Right lobe of liver (tissue), 6 donors: ENCODE data around the gene ZMYND12. TPM values are rescaled to one million over a fixed set of nuclear protein-coding genes. Genes with fewer than 3 reads are reported as not detected.
A peak's percentile ranks its signal among the peaks of the same experiment; 100 is the strongest.

Experiments used
- ATAC-seq, 4 donors: fragments of 200-7000 bp; cut with Tn5 transposase; one replicate each; pipeline ENCODE4 v1.9.1; 2020; ENCODE audit warnings: mild to moderate bottlenecking in 4 of 4, moderate library complexity in 4 of 4
- DNase-seq, 3 donors: peaks; one replicate each; pipeline ENCODE4 v3.0.0-alpha.2; 2020
- H3K27ac ChIP-seq, 3 donors: fragments of 200-600 bp; one replicate each; pipeline ENCODE4 v1.8.0; 2022
- H3K27me3 ChIP-seq, 2 donors: fragments of 200-600 bp; one replicate each; pipeline ENCODE4 v1.8.0; 2022
- H3K36me3 ChIP-seq, 4 donors: fragments of 200-600 bp; sonication (generic) in 1 of 4; one replicate each; pipeline versions ENCODE4 v1.5.1 to v1.8.0; 2017 to 2022; ENCODE audit warnings: control low read depth in 1 of 4
- H3K4me1 ChIP-seq, 4 donors: fragments of 200-600 bp; sonication (generic) in 1 of 4; one replicate each; pipeline versions ENCODE4 v1.5.1 to v1.8.0; 2017 to 2022; ENCODE audit warnings: control low read depth in 1 of 4
- H3K4me3 ChIP-seq, 3 donors: fragments of 200-600 bp; one replicate each; pipeline ENCODE4 v1.8.0; 2022
- H3K9me3 ChIP-seq, 4 donors: fragments of 200-600 bp; sonication (generic) in 1 of 4; one replicate each; pipeline versions ENCODE4 v1.5.1 to v1.8.0; 2017 to 2022; ENCODE audit warnings: control low read depth in 1 of 4
- POLR2A ChIP-seq: fragments of 450-650 bp; IDR thresholded peaks from one replicate; pipeline ENCODE4 v1.6.1; 2017; ENCODE audit warnings: antibody characterized with exemption, mild to moderate bottlenecking
- WGBS: methylation state at CpG from one replicate; pipeline ENCODE4 v1.1.6; 2018; ENCODE audit warnings: low coverage, low lambda C conversion rate; ENCODE audit not compliant: insufficient coverage; ENCODE audit errors: missing lambda C conversion rate; 5-methylcytosine and 5-hydroxymethylcytosine counted together
- intact Hi-C, 2 donors: fragments of 100-400 bp; cut with DNase I; formaldehyde crosslinking; loops; one replicate each; pipeline versions ENCODE4 v1.11.2 to v1.14.1; 2022
- total RNA-seq, 6 experiments: library from RNA; depleted of rRNA in 2 of 6; stranded (reverse); fragments of >200 nt in 2 of 6; fragmentation: NEBNext Ultra II Directional in 3 of 6; extraction: Animal tissue kit (Norgen Biotek cat#: 25700) in 3 of 6; gene quantifications; one replicate each; pipeline versions ENCODE4 v1.1.0 to v1.2.4, GENCODE V29; 2016 to 2023
- TF ChIP-seq, protein P1 (sequence below), 4 donors: fragments of 200-600 bp in 3 of 4; fragments of 450-650 bp in 1 of 4; IDR thresholded peaks; one replicate each; pipeline versions ENCODE4 v1.5.1 to v1.8.0; 2016 to 2022; ENCODE audit warnings: antibody characterized with exemption in 4 of 4, mild to moderate bottlenecking in 2 of 4
- donor health status: DM: no; HTN: yes; CAD: no.
- donor health status: DM: no; HTN: no; CAD: no.
- donor health status: DM: no; HTN: no; CAD: no.
- donor health status: DM: no; HTN: yes; CAD: no.
- donor health status: DM: no; HTN: yes; CAD: no.

ZMYND12 gene
- total RNA-seq, 6 experiments from 2014 or later, result 1.5 to 7.3 (median 2.6) TPM

- H3K27ac ChIP-seq, result no peak overlapping the region
- no peak for TF ChIP-seq POLR2A
- TF ChIP-seq, protein P1, sequence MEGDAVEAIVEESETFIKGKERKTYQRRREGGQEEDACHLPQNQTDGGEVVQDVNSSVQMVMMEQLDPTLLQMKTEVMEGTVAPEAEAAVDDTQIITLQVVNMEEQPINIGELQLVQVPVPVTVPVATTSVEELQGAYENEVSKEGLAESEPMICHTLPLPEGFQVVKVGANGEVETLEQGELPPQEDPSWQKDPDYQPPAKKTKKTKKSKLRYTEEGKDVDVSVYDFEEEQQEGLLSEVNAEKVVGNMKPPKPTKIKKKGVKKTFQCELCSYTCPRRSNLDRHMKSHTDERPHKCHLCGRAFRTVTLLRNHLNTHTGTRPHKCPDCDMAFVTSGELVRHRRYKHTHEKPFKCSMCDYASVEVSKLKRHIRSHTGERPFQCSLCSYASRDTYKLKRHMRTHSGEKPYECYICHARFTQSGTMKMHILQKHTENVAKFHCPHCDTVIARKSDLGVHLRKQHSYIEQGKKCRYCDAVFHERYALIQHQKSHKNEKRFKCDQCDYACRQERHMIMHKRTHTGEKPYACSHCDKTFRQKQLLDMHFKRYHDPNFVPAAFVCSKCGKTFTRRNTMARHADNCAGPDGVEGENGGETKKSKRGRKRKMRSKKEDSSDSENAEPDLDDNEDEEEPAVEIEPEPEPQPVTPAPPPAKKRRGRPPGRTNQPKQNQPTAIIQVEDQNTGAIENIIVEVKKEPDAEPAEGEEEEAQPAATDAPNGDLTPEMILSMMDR (IDR thresholded peaks at IDR 0.05), result no peak
- peaks cover 0 to 15% (median 6%) of the 10 kb centered on the region in 4 donors for H3K4me1 ChIP-seq
- no peak for DNase-seq
- H3K36me3 ChIP-seq, result no peaks in the 10 kb centered on the region
- H3K4me3 ChIP-seq, result no peak overlapping the region
- intact Hi-C loops, result no loop called here
- no peak for ATAC-seq
- H3K9me3 ChIP-seq, result no peaks in the 10 kb centered on the region
- no peaks in the 10 kb centered on the region for H3K27me3 ChIP-seq
- 97% methylated on average over 4 of the region's 4 CpGs for WGBS
Observed at GRCh38 chr1:42432714-42433113, 23.1 kb downstream of the ZMYND12 start.

- ATAC-seq (peak; percentile 85 to 97 (median 92)), DNase-seq (peak in 1 of 3 donors; percentile 71)
- 40% methylated on average over 3 of the region's 3 CpGs for WGBS
- intact Hi-C loops, result no loop called here
- no peak for TF ChIP-seq POLR2A
- TF ChIP-seq, protein P1 (IDR thresholded peaks at IDR 0.05), result no peak
- Histone ChIP-seq H3K27me3 (no peaks in the 10 kb centered on the region), H3K36me3 (no peaks in the 10 kb centered on the region), H3K4me3 (no peak overlapping the region), H3K27ac (peak overlapping the region in 1 of 3 donors; percentile 9), H3K9me3 (no peaks in the 10 kb centered on the region), H3K4me1 (peaks cover 0 to 15% (median 6%) of the 10 kb centered on the region in 4 donors)
Observed at GRCh38 chr1:42431514-42431913, 24.3 kb downstream of the ZMYND12 start.

DNA sequence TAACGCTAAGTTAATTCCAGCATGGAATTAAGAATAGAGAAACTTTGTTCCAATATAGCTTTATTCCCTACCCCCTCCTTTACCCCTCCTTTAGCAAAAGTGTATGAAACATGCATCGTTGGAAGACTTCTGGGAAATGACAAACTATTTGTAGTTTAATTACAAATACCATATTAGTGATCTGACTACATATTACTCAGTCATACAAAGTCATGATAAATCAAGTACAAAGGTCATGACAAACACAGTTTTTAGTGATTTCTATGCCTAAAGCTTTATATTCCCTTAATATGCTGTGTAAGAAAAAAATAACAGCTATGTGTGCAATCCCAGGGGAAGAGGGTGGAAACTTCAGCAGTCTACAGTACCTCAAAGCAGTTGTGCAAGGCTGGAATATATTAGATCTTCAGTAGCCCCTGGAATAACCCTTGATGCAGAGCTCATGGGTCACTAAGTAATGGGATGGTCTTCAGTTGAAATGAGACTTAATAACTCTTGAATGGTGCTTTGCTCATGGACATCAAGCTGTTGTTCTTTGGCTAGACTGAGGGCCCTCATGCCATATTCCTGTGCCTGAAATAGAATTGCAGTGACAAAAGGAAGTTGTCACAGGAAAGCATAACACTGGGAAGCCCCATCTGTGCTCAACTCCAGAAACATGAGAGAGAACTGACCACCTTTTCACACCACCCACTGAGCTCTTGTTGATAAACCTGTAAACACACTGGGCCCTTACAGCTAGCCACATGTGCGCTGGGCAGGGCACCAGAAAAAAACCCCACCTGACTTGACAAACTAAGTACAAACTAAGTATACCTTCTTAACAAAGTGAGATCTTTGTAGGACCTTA is 25.3 kb downstream of the ZMYND12 start:
- DNase-seq, result no peak
- WGBS, result 87% methylated on average over 3 of the region's 3 CpGs
- Histone ChIP-seq H3K36me3 (no peaks in the 10 kb centered on the region), H3K4me3 (no peak overlapping the region), H3K27ac (no peak overlapping the region), H3K27me3 (no peaks in the 10 kb centered on the region), H3K4me1 (peaks cover 0 to 15% (median 6%) of the 10 kb centered on the region in 4 donors), H3K9me3 (no peaks in the 10 kb centered on the region)
- peak in 1 of 4 donors; percentile 22 for ATAC-seq
- TF ChIP-seq, protein P1 (IDR thresholded peaks at IDR 0.05), result no peak
- no peak for TF ChIP-seq POLR2A
- intact Hi-C loops, result no loop called here

- intact Hi-C loops, result no loop called here
- Histone ChIP-seq H3K27ac (no peak overlapping the region), H3K4me3 (no peak overlapping the region), H3K36me3 (no peaks in the 10 kb centered on the region), H3K27me3 (no peaks in the 10 kb centered on the region), H3K4me1 (peaks cover 0 to 15% (median 6%) of the 10 kb centered on the region in 4 donors), H3K9me3 (no peaks in the 10 kb centered on the region)
- TF ChIP-seq POLR2A, result no peak
- TF ChIP-seq, protein P1 (IDR thresholded peaks at IDR 0.05), result no peak
- 50% methylated on average over 1 of the region's 1 CpG for WGBS
- ATAC-seq (peak in 1 of 4 donors; percentile 45), DNase-seq (no peak)
Observed at GRCh38 chr1:42429603-42430002, 26.2 kb downstream of the ZMYND12 start.
